Neural cell (in vitro differentiated cells): ENCODE results near the gene PIM2.
"Not testable (repeated sequence)": the region's sequence is repeated elsewhere in the genome, so short reads cannot be mapped to it uniquely, and the experiment has no call there.

ENCODE experiments used
- CTCF ChIP-seq: fragments of 450-650 bp; IDR thresholded peaks from 2 replicates; pipeline ENCODE4 v1.5.1; 2014; ENCODE audit warnings: antibody characterized with exemption, mild to moderate bottlenecking, moderate library complexity; ENCODE audit not compliant: poor library complexity, severe bottlenecking
- EP300 ChIP-seq: fragments of 450-650 bp; conservative IDR thresholded peaks from 2 replicates; pipeline ENCODE4 v1.6.1; 2014; ENCODE audit warnings: antibody characterized with exemption, mild to moderate bottlenecking, moderate library complexity; ENCODE audit not compliant: poor library complexity, severe bottlenecking
- POLR2AphosphoS5 ChIP-seq: IDR thresholded peaks from 2 replicates; pipeline ENCODE4 v1.6.1; 2012
- RAD21 ChIP-seq: fragments of 450-650 bp; conservative IDR thresholded peaks from 2 replicates; pipeline ENCODE4 v1.6.1; 2014; ENCODE audit warnings: antibody characterized with exemption, mild to moderate bottlenecking, moderate library complexity
- REST ChIP-seq: IDR thresholded peaks from 2 replicates; pipeline ENCODE4 v1.6.1; 2012; ENCODE audit warnings: borderline replicate concordance

GRCh38 chrX:48876944-48877343, 41.9 kb downstream of the PIM2 start:
- not testable (repeated sequence) for TF ChIP-seq CTCF, REST, EP300, RAD21, POLR2AphosphoS5
